ENCODE measurements around the gene DYNLT1.
"Not testable (repeated sequence)": the region's sequence is repeated elsewhere in the genome, so short reads cannot be mapped to it uniquely, and the experiment has no call there.

DYNLT1 gene

DNA sequence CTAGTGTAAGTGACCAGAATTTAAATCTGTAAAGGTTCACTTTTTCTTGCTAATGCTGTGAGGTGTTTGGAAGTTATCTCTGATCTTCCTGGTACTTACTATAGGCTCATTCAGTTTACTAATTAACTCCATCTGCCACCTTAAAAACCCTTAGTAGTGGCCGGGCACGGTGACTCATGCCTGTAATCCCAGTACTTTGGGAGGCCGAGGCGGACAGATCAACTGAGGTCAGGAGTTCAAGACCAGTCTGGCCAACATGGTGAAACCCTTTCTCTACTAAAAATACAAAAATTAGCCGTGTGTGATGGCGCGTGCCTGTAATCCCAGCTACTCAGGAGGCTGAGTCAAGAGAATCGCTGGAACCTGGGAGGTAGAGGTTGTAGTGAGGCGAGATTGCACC is 12.4 kb upstream of the DYNLT1 start:
- Mint-ChIP-seq H3K36me3 (ENCODE audit: insufficient read depth) (peaks cover 49% of the 10 kb centered on the region), H3K27ac (ENCODE audit: low read depth) (peak overlapping the region; percentile 65), H3K4me1 (peaks cover 50% of the 10 kb centered on the region)
- DNase-seq (ENCODE audit: low spot score in 2 of 2); H3K27me3 Mint-ChIP-seq; H3K9me3 Mint-ChIP-seq; H3K4me3 Mint-ChIP-seq; ATAC-seq (replicated peaks; ENCODE audit: extremely low read depth, poor library complexity, severe bottlenecking): not testable (repeated sequence)

DNA sequence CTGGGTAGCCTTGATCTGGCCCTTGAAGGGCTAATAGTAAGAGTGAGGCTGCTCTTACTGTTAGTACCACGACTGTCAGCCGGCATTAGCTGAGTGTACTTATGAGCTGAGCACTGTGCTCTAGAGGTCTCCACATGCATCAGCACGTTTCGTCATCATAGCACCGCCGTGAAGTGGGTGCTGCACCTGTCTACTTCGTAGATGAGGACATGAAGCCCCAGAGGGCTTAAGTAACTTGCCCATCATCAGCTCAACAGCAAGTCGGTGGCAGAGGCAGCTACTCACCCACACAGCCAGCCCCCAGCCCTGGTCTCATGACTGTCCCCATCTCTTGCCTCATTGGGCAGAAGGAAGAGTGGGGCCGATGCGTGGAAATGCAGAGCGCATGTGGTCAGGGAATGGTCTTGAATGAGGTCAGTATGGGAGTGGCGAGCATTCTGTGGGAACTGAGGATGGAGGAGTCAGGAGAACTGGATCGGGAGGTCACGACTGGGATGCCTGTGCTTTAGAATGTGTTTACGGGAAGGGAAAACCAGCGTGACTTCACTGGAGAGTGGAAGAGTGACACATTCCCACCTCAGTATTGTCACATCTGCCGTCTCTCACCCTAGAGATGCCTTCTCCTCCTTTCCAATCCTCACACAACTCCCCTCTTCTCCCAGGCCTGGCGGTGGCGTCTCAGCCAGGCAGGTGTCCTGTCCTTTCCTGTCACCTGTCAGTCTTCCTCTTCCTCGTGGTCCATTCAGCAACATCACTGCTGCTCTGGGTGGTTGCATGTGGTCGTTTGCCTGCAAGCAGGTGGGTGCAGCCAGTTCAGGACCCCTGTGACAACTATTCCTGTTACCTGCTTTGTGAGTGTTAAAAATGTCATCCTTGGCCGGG is 11.3 kb upstream of the DYNLT1 start:
- H3K4me3 Mint-ChIP-seq, result peak overlapping the region; percentile 76
- no peak for ATAC-seq (replicated peaks; ENCODE audit: extremely low read depth, poor library complexity, severe bottlenecking)
- peak overlapping the region; percentile 95 for H3K27ac Mint-ChIP-seq (ENCODE audit: low read depth)
- no peaks in the 10 kb centered on the region for H3K27me3 Mint-ChIP-seq
- H3K36me3 Mint-ChIP-seq (ENCODE audit: insufficient read depth), result peaks cover 48% of the 10 kb centered on the region
- peaks cover 46% of the 10 kb centered on the region for H3K4me1 Mint-ChIP-seq
- no peaks in the 10 kb centered on the region for H3K9me3 Mint-ChIP-seq
- no peak for DNase-seq (ENCODE audit: low spot score in 2 of 2)

DNA sequence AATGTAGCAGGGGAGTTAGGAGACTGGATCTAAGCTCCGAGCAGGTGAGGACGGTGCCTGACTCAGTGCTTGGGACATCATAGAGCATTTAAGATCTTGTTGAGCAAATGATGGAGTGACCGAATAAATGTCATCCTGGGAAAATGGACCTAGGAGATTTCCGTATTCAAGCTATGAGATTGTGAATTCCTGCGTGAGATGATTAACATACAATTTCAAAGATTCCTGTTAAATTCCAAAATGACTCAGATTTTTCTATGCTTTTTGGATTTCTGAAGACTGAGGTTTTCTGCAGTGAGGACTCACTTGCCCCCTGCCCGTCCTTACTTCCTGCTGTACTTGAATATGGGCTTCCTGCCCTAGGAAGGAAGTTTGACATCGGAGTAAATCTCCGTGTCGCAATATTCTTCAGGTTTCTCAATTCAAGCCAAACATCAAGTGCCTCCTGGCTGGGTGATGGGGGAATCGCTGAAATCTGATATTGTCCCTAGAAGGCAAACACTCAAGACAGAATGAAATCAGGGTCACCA is 10.5 kb upstream of the DYNLT1 start:
- no peaks in the 10 kb centered on the region for H3K27me3 Mint-ChIP-seq
- DNase-seq (ENCODE audit: low spot score in 2 of 2) (no peak), ATAC-seq (replicated peaks; ENCODE audit: extremely low read depth, poor library complexity, severe bottlenecking) (no peak)
- H3K27ac Mint-ChIP-seq (ENCODE audit: low read depth), result peak overlapping the region; percentile 95
- H3K4me1 Mint-ChIP-seq, result peaks cover 41% of the 10 kb centered on the region
- H3K4me3 Mint-ChIP-seq, result peak overlapping the region; percentile 76
- peaks cover 46% of the 10 kb centered on the region for H3K36me3 Mint-ChIP-seq (ENCODE audit: insufficient read depth)
- no peaks in the 10 kb centered on the region for H3K9me3 Mint-ChIP-seq

DNA sequence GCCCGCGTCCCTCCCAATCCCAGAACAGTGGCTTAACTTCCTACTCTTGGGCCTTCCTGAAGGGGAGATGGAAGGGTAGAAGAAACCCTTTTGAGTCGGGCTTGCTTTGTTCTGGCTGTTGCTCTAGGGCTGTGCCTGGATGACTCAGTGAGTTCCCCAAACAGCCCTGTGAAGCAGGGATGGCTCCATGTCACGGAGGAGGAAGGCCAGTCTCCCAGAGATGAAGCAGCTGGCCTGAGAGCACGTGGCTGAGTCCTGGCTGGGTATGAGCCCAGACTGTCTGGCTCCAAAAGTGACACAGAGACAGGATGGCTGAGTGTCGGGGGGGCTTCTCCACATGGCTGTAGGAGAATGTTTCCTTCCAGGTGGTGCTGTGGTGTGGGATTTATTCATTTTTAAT is 10.0 kb upstream of the DYNLT1 start:
- Mint-ChIP-seq H3K9me3 (no peaks in the 10 kb centered on the region), H3K4me3 (peak overlapping the region; percentile 76), H3K4me1 (peaks cover 46% of the 10 kb centered on the region), H3K36me3 (ENCODE audit: insufficient read depth) (peaks cover 50% of the 10 kb centered on the region), H3K27me3 (no peaks in the 10 kb centered on the region), H3K27ac (ENCODE audit: low read depth) (peak overlapping the region; percentile 95)
- ATAC-seq (replicated peaks; ENCODE audit: extremely low read depth, poor library complexity, severe bottlenecking) (no peak), DNase-seq (ENCODE audit: low spot score in 2 of 2) (no peak)

DNA sequence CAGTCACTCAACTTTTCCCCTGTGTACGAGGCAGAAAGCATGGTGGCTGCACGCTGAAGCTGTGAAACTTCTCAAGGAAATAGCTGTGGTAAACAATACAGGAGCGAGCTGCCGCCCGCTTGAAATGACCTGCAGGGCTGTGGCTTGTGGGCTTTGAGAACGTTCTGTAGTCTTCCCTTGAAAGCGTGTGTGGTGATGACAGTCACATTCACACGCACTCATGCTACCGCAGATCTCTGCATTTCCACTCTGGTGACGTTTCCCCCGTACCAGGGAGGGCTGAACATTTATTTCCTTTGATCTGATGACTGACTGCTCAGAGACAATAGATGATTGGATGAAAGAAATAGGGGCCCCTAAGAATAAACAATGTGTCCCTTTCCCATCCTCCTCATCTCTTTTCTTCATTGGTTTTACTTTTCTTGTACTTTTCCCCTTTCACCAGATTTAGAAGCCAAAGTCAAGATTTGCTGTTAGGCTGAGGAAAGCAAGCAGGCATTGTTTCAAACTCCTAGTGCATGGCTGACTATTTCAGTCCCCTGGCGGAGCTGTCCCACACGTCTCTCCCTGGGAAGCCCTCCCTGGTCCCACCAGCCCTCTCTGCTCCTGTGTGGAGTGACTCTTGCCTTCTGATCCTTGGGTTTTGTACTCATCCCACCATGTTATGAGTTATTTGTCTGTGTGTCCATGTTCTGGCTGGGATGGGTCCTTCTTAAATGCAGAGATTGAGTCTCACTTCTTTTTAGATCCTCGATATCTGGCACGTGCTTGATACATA is 9.2 kb upstream of the DYNLT1 start:
- H3K4me1 Mint-ChIP-seq, result peaks cover 53% of the 10 kb centered on the region

DNA sequence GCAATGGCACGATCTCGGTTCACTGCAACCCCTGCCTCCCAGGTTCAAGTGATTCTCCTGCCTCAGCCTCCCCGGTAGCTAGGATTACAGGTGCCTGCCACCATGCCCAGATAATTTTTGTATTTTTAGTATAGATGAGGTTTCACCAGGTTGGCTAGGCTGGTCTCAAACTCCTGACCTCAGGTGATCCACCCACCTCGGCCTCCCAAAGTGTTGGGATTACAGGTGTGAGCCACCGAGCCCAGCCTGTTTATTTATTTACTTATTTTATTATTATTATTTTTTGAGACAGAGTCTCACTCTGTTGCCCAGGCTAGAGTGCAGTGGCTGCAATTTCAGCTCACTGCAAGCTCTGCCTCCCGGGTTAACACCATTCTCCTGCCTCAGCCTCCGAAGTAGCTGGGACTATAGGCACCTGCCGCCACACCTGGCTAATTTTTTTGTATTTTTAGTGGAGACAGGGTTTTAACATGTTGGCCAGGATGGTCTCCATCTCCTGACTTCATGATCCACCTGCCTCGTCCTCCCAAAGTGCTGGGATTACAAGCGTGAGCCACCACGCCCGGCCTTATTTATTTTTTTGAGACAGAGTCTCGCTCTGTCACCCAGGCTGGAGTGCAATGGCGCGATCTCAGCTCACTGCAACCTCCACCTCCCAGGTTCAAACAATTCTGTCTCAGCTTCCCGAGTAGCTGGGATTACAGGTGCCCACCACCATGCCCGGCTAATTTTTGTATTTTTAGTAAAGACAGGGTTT is 7.6 kb upstream of the DYNLT1 start:
- peak overlapping the region; percentile 95 for H3K27ac Mint-ChIP-seq (ENCODE audit: low read depth)
- DNase-seq (ENCODE audit: low spot score in 2 of 2); ATAC-seq (replicated peaks; ENCODE audit: extremely low read depth, poor library complexity, severe bottlenecking); H3K9me3 Mint-ChIP-seq; H3K27me3 Mint-ChIP-seq: not testable (repeated sequence)
- H3K36me3 Mint-ChIP-seq (ENCODE audit: insufficient read depth), result peaks cover 47% of the 10 kb centered on the region
- peaks cover 56% of the 10 kb centered on the region for H3K4me1 Mint-ChIP-seq
- H3K4me3 Mint-ChIP-seq, result peak overlapping the region; percentile 83

More for the DNA sequence above, 9.2 kb upstream of the DYNLT1 start:
- Mint-ChIP-seq H3K27me3 (no peaks in the 10 kb centered on the region), H3K27ac (ENCODE audit: low read depth) (peak overlapping the region; percentile 95), H3K4me3 (peak overlapping the region; percentile 76), H3K36me3 (ENCODE audit: insufficient read depth) (peaks cover 49% of the 10 kb centered on the region), H3K9me3 (no peaks in the 10 kb centered on the region)
- DNase-seq (ENCODE audit: low spot score in 2 of 2), result peak; percentile 72 to 93
- peak; percentile 77 for ATAC-seq (replicated peaks; ENCODE audit: extremely low read depth, poor library complexity, severe bottlenecking)

DNA sequence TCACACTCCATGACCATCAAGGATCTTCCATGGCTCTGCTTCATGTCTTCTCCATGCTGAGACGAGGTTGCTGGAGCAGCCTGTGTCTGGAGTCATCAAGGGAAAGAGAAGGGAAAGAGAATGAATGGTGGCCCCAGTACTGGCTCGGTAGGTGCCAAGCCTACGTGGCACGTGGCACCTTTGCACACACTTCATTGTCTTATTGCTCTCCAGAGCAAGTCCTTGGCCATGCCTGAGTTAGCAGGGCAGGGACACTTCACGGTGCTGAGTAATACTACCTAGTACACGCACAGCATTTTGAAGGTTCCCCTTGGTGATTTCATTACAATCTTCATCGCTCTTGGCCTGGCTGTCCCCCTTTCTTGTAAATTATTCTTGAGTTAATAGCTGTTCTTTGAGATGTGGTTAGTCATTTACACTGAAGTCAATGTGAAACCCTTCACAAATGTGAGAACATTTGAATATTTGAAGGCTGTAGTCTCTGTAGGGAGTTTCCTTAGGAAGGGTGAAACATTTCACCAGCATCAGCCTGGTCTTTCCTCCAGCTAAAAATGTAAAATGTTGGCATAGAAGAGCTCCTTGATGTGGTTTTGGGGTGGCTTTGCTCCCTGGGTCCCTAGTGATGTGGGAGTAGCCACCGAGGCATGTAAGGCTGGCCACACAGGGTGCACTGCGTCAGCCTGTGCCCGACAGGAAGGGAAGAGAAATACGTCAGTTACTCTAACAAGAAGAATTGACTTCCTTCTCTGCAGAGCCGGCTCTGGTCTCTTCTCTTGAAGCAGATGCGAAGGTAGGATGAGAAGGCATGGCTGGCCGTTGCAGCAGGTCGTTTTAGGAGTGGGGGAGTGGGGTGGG is 5.0 kb upstream of the DYNLT1 start, which contains the start of gene SYTL3:
Gene SYTL3, plus strand, starts transcription at position 766 of the 855 bp plus-strand sequence. CDS start 13,215 bp downstream, outside the sequence.
- ATAC-seq (replicated peaks; ENCODE audit: extremely low read depth, poor library complexity, severe bottlenecking) (peak; percentile 63), DNase-seq (ENCODE audit: low spot score in 2 of 2) (peak; percentile 70 to 88)
- peaks cover 59% of the 10 kb centered on the region for H3K4me1 Mint-ChIP-seq
- peak within 1 kb of the TSS; percentile 95 for H3K27ac Mint-ChIP-seq (ENCODE audit: low read depth)
- peak within 1 kb of the TSS; percentile 83 for H3K4me3 Mint-ChIP-seq
- H3K9me3 Mint-ChIP-seq, result no peaks in the 10 kb centered on the region
- H3K27me3 Mint-ChIP-seq, result no peaks in the 10 kb centered on the region
- H3K36me3 Mint-ChIP-seq (ENCODE audit: insufficient read depth), result peaks cover 38% of the 10 kb centered on the region

DNA sequence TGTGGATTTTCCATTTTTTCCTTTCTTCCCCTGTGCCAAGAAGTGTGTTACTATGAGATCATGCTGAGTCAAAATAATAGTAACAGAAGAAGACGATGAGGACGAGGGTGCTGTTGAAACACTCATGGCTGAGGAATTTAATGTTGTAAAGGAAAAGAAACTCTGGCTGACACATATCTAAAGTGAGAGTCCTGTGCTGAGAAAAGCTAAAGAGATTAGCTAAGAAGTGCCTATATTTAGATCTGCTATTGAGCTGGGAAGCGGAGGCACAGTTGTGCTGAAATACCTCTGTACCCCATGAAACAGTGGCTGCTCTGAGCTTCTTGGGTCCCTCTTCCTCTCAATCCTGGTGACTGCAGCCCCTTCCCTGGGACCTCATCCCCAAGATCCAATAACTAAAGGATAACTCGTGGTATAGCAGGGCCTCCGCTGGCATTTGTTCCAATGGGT is 4.2 kb upstream of the DYNLT1 start:
- DNase-seq (ENCODE audit: low spot score in 2 of 2) (no peak), ATAC-seq (replicated peaks; ENCODE audit: extremely low read depth, poor library complexity, severe bottlenecking) (no peak)
- Mint-ChIP-seq H3K4me1 (peaks cover 51% of the 10 kb centered on the region), H3K27ac (ENCODE audit: low read depth) (peak overlapping the region; percentile 95), H3K9me3 (no peaks in the 10 kb centered on the region), H3K4me3 (peak overlapping the region; percentile 83), H3K27me3 (no peaks in the 10 kb centered on the region), H3K36me3 (ENCODE audit: insufficient read depth) (peaks cover 37% of the 10 kb centered on the region)

DNA sequence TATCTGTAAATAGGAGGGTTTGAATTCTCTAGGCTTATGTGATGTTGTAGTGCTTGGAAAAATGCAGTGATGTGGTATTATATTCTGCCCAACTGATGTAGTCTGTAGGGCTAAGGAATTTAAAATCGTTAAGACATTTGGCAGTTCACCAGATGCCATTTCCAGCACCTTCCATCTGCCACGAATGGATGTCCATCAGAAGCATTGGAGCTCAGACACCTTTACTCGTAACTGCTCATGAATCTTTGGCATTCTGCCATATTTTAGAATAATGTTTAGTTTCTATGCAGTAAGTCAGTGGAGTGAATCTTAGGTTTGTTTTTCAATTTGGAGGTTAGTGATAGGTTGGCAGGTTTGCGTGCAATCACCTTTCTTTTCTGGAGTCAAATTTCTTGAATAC is 3.0 kb upstream of the DYNLT1 start:
- Mint-ChIP-seq H3K27ac (ENCODE audit: low read depth) (no peak overlapping the region), H3K4me1 (peaks cover 46% of the 10 kb centered on the region), H3K36me3 (ENCODE audit: insufficient read depth) (peaks cover 32% of the 10 kb centered on the region), H3K27me3 (no peaks in the 10 kb centered on the region), H3K4me3 (no peak overlapping the region), H3K9me3 (no peaks in the 10 kb centered on the region)
- ATAC-seq (replicated peaks; ENCODE audit: extremely low read depth, poor library complexity, severe bottlenecking), result no peak
- no peak for DNase-seq (ENCODE audit: low spot score in 2 of 2)

DNA sequence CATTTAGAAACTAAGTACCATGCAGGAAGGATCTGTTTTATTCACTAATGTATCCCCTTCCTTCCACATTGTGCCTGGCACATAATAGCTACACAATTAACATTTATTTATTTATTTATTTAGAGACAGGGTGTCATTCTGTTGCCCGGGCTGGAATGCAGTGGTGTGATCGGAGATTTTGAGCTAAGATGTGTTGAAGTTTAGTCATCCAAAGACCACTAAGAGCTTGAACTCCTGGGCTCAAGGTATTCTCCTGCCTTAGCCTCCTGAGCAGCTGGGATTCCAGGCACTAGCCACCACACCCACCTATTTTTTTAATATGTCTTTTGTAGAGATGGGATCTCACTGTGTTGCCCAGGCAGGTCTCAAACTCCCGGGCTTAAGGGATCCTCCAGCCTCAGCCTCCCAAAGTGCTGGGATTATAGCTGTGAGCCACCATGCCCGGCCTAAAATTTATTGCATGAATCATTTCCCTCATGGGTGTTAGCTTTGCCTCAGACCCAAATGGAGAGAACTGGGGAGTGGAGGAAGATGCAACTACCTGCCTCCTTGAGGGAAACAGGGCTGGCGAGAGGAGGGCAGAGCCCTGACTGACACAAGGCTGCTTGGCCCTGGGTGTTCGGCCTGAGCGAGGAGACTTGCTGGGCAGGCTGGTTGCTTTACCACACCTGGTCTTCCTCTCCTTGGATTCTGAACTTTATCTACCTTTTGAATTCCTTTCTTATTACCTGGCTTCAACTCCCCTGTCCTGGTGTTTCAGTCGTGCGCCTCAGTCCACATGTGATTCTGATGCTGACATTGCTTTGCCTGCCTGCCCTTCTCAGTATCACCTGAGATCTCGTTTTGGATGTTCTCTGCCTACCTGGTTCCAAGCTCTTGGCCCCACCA is 1.7 kb upstream of the DYNLT1 start:
- ATAC-seq (replicated peaks; ENCODE audit: extremely low read depth, poor library complexity, severe bottlenecking), result no peak
- H3K36me3 Mint-ChIP-seq (ENCODE audit: insufficient read depth), result peaks cover 32% of the 10 kb centered on the region
- H3K27ac Mint-ChIP-seq (ENCODE audit: low read depth), result peak overlapping the region; percentile 94
- no peaks in the 10 kb centered on the region for H3K9me3 Mint-ChIP-seq
- peak overlapping the region; percentile 96 for H3K4me3 Mint-ChIP-seq
- DNase-seq (ENCODE audit: low spot score in 2 of 2), result no peak
- peaks cover 56% of the 10 kb centered on the region for H3K4me1 Mint-ChIP-seq
- no peaks in the 10 kb centered on the region for H3K27me3 Mint-ChIP-seq
